ENCODE measurements around the gene PANX3. TPM values are rescaled to one million over a fixed set of nuclear protein-coding genes. Genes with fewer than 3 reads are reported as not detected.

PANX3 gene
- total RNA-seq, 1 donor from 2014 or later, result not detected

DNA sequence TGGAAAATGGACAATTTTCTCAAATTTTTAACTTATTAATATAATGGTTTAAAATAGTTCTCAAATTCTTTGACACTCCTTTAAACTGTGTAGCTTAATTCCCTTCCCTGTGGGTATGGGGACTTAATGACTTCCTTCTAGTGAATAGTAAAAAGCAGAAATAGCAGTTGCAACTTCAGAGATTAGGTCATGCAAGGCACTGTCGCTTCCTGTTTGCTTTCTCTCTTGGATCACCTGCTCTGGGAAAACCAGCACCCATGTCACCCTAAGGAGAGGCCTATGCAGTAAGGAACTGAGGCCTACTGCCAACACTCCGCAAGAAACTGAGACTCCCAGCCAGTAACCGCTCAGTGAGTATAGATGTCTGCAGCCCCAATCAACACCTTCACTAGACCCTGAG, 5.5 kb upstream of the PANX3 start:
- H3K4me1 ChIP-seq, result no peaks in the 10 kb centered on the region
- no peak overlapping the region for H3K4me3 ChIP-seq
- no peak for DNase-seq (ENCODE audit: low spot score in 2 of 2)
- no peaks in the 10 kb centered on the region for H3K36me3 ChIP-seq
- intact Hi-C loops (cut with DNase I), result no loop called here
- no peak for TF ChIP-seq CTCF (IDR thresholded peaks at IDR 0.05)
- H3K9me3 ChIP-seq, result no peaks in the 10 kb centered on the region
- no peak overlapping the region for H3K27ac ChIP-seq
- H3K27me3 ChIP-seq, result no peaks in the 10 kb centered on the region

DNA sequence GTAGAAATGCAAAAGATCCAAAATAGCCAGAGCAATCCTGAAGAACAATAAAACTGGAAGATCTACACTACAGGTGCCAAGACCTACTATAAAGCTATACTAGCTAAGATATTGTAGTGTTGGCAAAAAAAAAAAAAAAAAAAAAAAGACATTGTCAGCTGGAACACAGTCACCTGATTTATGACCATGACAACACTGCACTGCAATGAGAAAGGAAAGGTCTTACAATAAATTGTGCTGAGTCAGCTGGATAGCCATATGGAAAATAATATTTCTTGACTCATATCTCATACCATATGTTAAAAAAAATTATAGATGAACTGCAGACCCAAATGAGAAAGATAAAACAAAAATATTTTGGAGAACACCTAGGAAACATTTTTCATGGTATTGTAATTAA, 3.1 kb upstream of the PANX3 start:
- intact Hi-C loops (cut with DNase I), result no loop called here

GRCh38 chr11:124610295-124610694, 933 bp upstream of the PANX3 start:
- no peak overlapping the region for H3K27ac ChIP-seq
- H3K4me1 ChIP-seq, result no peaks in the 10 kb centered on the region
- intact Hi-C loops (cut with DNase I), result no loop called here
- no peaks in the 10 kb centered on the region for H3K9me3 ChIP-seq
- no peak for DNase-seq (ENCODE audit: low spot score in 2 of 2)
- no peak overlapping the region for H3K4me3 ChIP-seq
- no peak for TF ChIP-seq CTCF (IDR thresholded peaks at IDR 0.05)
- H3K27me3 ChIP-seq, result no peaks in the 10 kb centered on the region
- no peaks in the 10 kb centered on the region for H3K36me3 ChIP-seq

More for the DNA sequence above, 3.1 kb upstream of the PANX3 start:
- TF ChIP-seq CTCF (IDR thresholded peaks at IDR 0.05), result no peak
- no peak overlapping the region for H3K4me3 ChIP-seq
- no peak overlapping the region for H3K27ac ChIP-seq
- DNase-seq (ENCODE audit: low spot score in 2 of 2), result no peak
- no peaks in the 10 kb centered on the region for H3K4me1 ChIP-seq
- no peaks in the 10 kb centered on the region for H3K27me3 ChIP-seq
- H3K36me3 ChIP-seq, result no peaks in the 10 kb centered on the region
- H3K9me3 ChIP-seq, result no peaks in the 10 kb centered on the region

DNA sequence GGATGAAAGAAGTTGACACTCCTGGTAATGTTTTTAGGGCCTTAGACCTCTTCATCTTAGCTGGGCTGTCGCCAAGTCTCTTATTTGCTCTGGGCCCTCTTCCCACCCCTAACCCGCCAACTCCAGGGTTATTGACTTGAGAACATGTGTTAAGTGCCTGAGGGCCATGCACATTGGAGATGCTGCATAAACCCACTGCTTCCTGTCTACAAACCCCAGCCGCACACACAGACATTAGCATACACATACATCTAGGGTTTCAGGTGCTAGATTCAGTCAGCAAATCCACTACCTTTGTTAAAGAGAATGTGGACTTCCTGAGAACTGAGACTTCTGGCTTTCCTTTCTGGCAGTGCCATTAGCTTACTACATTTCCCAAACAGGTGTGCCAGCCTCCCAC, 817 bp downstream of the PANX3 start:
- Histone ChIP-seq H3K27me3 (no peaks in the 10 kb centered on the region), H3K4me3 (no peak overlapping the region), H3K27ac (no peak overlapping the region), H3K4me1 (no peaks in the 10 kb centered on the region), H3K9me3 (no peaks in the 10 kb centered on the region), H3K36me3 (no peaks in the 10 kb centered on the region)
- DNase-seq (ENCODE audit: low spot score in 2 of 2), result no peak
- TF ChIP-seq CTCF (IDR thresholded peaks at IDR 0.05), result no peak
- intact Hi-C loops (cut with DNase I), result no loop called here

DNA sequence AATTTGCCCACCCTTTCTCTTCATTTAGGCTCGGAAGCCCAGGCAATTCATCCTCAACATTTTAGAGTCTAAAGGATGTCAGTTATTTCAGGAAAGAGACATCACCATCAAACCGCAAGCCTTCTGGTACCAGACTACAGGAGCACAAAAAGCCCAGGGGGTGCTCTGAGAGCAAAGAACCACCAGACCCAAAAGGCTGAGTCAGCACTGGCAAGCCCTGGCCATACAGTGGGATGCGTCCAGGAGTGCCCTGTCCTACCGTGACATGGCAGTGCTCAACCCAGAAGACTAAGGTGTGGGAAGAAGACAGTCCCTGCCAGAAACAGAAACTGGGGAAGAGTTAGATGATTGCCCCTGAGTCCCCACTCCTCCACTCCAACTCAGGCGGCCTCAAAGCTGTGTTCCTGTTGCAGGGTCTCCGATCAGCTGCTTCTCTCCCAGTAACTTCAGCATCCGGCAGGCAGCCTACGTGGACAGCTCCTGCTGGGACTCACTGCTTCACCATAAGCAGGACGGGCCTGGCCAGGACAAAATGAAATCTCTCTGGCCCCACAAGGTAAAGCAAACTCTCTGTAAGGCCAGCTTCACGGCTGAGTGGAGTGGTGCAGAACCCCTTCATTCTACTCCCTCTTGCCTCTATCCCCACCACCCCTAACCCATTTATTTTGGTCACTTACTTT, 1.5 kb downstream of the PANX3 start:
- intact Hi-C loops (cut with DNase I), result no loop called here
- no peak overlapping the region for H3K27ac ChIP-seq
- H3K27me3 ChIP-seq, result no peaks in the 10 kb centered on the region
- no peaks in the 10 kb centered on the region for H3K4me1 ChIP-seq
- no peaks in the 10 kb centered on the region for H3K36me3 ChIP-seq
- H3K4me3 ChIP-seq, result no peak overlapping the region
- no peak for DNase-seq (ENCODE audit: low spot score in 2 of 2)
- no peak for TF ChIP-seq CTCF (IDR thresholded peaks at IDR 0.05)
- no peaks in the 10 kb centered on the region for H3K9me3 ChIP-seq

- Histone ChIP-seq H3K9me3 (no peaks in the 10 kb centered on the region), H3K36me3 (no peaks in the 10 kb centered on the region), H3K4me3 (no peak overlapping the region), H3K4me1 (no peaks in the 10 kb centered on the region), H3K27ac (no peak overlapping the region), H3K27me3 (no peaks in the 10 kb centered on the region)
- intact Hi-C loops (cut with DNase I), result no loop called here
- no peak for TF ChIP-seq CTCF (IDR thresholded peaks at IDR 0.05)
- DNase-seq (ENCODE audit: low spot score in 2 of 2), result no peak
These were observed 7.6 kb downstream of the PANX3 start for GRCh38 chr11:124618863-124619262.

All from ascending aorta (tissue), 2 donors.